A204.1 (cell line): ENCODE measurements around the gene MRPS18A.
"Not testable (repeated sequence)": the region's sequence is repeated elsewhere in the genome, so short reads cannot be mapped to it uniquely, and the experiment has no call there.

ENCODE experiments used
- FAIRE-seq: peaks from 2 replicates; lab custom pipeline; 2012; peaks lifted over from hg19 to GRCh38; lab: Jason Lieb, UNC

MRPS18A gene

DNA sequence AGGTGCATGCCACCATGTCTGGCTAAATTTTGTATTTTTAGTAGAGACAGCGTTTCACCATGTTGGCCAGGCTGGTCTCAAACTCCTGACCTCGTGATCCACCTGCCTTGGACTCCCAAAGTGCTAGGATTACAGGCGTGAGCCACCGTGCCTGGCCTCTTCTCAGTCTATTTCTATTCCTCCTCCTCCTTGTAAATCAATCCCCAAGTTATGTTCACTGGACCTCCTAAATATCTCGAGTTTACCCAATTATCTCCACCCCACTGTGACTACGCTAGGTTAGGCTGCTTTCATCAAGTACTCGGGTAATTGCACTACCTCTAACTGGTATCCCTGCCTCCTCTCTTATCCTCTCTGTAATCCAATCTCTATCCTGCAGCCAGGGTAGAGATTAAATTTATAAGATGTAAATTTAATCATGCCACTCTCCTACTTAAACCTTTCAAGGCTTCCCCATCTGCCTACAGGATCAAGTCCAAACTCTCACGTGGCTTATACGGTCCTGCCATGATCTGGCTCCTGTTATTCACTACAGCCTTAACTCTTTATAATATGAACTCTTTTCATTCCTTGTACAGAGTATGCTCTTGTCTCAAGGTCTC lies 52.8 kb downstream of the MRPS18A start:
- FAIRE-seq = no peak

DNA sequence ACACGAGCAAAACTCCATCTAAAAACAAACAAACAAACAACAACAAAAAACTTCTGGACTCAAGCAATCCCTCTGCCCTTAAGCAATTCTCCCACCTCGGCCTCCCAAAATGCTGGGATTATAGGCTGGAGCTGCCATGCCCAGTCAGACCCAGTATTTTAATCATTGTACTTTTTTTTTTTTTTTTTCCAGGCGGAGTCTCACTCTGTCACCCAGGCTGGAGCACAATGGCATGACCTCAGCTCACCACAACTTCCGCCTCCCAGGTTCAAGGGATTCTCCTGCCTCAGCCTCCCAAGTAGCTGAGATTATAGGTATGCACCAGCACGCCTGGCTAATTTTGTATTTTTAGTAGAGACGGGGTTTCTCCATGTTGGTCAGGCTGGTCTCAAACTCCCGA lies 54.6 kb downstream of the MRPS18A start:
- not testable (repeated sequence) for FAIRE-seq

DNA sequence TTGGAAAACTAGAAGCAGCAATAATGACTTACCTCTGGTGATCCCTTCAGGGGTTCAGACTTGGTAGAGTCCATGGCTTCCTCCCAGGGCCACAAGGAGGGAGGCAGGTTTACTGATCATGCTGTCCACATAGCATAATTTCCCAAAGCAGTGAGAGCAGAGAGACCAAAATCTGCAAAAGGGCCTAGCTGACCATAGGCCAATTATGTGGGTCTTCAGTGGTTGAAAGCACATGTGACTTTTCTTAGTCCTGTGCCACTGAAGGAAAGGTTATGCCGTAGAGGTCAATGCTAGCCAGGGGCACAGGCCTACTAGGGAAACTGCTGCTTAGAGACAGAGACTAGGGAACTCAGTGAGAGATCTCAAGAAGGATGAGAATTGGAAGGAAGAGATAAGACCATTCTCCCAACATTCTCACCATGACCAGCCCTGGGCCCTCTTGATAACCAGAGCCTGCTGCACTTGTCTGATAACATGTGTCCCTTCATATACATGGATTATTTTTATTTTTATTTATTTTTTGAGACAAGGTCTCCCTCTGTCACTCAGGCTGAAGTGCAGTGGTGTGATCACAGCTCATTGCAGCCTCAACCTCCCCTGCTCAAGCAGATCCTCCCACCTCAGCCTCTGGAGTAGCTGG lies 56.5 kb downstream of the MRPS18A start:
- FAIRE-seq = no peak

DNA sequence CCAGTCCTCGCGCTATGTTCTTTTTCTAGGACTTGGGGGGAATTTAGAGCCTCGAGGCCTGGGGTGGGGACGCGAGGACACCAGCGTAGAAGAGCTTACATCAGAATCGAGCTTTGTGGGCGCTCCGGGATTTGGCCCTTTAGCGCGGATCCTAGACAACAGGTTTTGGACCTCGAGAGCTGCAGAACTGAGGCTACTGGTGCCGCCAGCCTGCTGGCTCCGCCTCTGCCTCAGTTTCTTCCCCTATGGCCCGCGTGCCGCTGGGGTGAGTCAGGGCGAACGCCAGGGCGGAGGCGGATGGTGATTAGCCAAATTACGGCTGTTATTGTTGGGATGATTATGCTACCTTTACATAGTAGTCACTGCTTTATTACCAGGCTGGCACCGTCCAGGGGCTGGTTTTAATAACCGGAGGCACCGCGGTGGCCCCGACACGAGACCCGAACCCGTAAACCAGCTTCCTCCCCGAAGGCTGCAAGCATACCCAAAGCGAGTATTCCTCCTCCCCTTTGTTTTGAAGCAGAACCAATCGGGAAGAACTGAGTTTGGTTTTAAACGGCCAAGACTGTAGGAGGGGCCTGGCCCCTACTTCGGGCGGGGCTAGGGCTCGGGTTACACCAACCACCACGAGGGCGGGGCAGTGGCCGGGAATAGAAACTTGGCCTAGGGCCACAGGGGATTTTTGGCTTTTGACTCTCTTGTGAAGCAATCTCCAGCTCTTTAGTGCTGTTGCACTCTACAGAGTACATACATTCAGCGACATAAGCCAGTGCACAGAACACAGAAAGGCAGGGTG lies 57.9 kb downstream of the MRPS18A start:
- FAIRE-seq = peak; percentile 99

DNA sequence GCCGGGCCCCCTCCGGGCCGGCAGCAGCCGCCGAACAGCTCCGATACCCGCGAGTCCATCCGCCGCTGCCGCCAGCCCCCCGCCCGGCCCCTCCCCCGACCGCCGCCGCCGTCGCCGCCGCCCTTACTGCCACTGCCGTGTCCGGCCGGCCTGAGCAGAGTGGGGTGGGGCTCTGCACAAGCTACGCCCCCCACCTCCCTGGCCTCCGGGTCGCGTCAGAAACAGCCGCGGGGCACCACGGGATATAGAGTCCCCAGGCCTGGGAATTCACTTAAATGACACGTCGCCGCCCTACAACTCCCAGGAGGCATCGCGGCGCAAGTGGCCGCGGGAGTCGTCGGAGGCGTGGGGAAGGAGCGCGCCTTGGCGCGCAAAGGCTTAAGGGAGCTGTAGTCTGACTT lies 58.5 kb downstream of the MRPS18A start, which contains the start of gene GTPBP2:
TSS of gene GTPBP2 (minus strand) at position 161 of the 401 bp plus-strand sequence. CDS start at position 59, 102 bp downstream.
- FAIRE-seq = peak; percentile 92

DNA sequence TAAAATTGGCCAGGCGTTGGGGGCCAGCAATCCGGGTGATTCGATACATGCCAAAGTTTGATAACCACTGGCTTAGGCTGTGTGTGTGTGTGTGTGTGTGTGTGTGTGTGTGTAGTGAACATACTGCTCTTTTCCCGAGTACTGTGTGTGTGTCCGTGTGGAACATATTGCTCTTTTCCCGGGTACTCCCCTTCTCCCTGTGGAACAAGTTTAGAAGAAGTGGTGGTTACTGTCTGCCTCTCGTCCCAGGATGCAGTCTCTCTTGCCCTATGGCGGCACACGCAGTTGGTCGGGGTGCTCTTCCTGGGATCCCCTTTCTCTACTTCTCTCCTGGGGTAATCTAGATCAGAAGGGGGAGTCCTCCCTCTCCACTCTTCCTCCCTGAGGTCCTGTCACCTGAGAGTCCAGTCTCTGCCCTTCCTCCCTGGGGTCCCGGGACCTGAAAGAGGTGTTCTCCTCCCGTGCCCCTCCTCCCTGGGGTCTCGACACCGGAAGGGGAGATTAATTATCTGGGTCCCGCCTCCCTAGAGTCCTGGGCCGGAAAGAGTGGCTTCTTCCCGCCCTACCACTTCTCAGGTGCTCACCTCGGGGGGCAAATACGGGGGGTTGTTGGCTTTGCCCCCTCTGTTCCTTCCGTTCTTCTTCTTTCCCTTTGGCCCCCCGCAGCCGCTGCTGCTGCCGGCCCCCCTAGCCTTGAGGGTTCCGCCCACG lies 59.0 kb downstream of the MRPS18A start:
- FAIRE-seq = no peak

DNA sequence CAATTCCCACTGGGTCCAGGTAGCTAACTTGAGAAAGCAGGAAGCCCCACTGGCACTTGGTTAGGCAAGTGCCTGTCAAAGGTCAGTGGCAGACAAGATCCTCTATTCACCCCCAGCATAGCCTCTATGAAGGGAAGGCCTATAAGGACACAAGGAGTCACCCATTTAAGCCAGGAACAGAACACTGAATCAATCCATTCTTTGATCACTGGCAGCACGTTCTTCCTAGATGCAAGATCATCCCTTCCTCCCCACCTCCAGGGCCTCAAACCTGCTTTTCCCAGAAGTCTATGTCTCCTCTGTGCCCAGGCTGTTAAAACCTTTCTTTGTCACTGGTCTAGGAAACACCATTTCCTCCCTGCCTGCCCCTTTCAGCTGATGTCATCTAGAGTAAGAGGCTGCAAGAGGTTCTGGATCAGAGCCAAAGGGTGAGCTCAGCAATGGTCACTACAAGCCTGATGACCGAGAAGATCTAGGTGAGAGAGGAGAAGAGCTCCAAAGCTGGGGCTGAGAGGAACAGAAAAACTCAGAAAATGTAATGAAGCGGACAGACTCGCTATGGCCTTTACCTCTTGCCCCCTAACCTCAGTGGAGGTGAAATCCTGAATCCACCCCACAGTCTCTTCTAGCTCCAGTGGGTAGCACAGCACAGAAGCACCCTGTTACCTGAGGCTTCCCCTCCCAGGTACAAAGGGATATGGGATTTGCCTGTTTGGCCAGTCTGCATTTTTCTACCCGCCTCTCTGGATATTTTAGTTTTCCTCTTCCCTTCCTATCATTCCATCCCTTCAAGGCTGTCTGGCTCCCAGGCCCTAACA lies 60.4 kb downstream of the MRPS18A start:
- FAIRE-seq = no peak

DNA sequence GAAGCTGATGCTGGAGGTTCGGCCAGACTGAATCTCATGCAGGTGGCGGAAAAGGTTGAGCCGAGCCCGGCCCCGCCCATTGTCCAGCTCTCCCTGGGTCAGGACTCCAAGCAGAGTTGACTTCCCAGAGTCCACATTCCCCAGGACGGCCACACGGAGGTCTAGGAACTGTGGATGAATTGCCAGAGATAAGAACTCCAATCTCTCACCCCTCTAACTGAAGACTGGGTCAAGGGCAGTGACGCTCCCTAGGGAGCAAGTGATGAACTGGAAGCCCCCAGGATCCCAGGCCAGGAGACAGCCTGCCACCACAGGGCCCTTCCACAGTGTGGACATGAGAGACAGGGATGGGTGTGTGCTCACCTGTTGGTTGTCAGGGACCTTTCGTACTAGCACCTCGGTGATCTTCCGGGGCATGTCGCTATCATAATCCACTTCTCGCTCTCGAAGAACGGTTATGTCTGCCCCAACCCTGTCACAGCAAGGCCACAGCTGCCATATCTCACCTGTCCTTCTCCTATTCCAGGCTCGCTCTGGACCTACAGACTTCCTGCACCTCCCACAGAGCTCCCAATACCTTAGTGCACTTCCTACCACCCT lies 62.1 kb downstream of the MRPS18A start:
- no peak for FAIRE-seq

DNA sequence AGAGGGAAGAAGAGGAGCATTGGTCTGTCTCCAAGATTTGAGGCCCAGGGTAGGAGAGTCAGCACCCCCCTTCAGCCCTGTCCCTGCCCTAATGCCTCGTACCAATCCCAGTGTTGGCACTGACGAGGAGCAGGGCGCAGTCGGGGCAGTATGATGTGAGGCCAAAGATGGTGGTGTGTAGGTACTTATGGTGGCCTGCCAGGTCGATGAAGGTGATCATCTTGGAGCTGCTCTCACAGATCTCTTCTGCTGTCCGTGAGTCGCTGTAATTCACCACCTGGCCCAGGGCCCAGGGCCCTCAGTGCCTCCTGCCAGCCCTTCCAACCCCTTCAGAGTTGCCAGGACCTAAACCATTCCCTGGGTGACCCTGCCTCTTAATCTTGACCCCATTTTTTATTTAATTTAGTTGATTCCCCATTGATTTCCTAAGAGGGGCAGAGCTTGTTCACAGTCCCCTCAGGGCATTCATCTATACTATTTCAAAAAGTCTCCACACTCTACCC lies 62.8 kb downstream of the MRPS18A start:
- FAIRE-seq = no peak

DNA sequence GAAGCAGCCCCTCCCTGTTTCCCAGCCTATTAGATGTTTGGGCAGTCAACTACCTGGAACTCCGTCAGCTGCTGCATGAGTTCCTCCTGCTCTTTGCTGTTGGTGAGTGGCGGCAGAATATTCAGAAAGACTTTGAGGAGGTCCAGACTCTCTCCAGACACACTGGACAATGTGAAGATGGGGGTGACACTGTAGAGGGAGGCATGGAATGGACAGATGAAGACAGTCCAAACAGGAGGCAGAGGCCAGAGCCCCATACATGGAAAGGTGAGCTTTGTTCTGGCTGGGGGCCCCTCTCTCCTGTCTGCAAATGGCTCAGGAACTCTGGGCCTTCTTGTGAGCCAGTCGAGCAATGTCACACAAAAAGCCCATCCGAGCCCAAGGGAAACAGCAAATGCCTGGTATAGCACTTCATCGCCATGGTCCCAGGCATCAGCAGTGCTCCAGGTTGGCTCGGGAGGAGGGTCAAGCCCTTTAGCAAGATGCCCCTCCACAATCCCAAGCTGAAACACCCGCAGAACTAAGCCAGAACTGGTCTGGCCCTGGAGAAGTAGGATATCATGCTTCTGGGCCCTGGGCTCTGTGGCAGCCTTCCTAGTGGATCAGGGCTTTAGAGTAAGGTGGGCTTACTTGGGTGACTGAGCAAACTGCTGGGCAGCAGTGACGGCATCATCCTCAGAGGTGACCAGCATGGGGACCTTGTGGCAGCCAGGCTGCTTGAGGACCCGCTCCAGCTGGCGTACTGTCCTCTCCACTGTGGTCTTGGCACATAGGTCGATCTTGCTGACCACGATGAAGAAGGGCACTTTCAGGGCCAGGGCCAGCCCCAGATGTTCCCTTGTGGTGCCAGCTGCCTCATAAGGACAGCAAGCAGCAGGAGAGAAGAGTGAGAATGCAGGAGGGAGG lies 63.5 kb downstream of the MRPS18A start:
- no peak for FAIRE-seq

DNA sequence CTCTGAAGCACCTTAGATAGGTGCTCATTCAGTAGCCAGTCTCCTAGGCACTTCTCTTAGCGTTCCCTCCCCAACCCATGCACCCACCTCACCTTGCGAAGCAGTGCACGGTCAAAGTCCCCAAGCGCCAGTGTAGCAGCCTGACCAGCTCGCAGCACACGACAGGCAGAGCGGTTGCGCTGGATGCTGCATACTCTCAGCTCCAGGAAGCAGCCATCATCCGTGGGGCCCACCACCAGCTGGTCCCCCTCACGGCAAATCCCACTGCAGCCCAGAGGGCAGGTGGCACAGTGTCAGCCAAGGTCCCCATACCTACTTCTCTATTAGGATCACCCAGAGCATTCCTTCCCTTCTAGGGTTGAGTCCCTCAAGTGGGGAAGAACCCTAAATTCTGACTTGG lies 65.0 kb downstream of the MRPS18A start:
- no peak for FAIRE-seq

DNA sequence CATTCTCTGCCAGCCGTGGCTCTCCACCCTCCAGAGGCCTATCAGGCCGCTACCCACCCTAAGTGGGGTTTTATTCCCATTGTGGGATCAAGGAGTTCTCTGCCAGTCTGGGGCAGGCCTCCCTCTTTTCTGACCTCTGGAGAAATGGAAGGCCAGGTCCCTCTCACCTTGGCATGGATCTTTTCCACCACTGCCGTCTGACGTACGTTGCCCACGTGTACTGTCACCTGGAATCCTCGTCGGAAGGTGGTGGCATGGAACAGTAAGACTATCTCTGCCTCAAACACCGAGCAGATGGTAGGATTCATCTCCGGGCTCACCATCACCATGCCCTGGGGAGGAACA lies 65.8 kb downstream of the MRPS18A start:
- FAIRE-seq = no peak
